ENCODE measurements around the gene LHX3. TPM values are rescaled to one million over a fixed set of nuclear protein-coding genes. Genes with fewer than 3 reads are reported as not detected.

LHX3 gene
- total and polyA plus RNA-seq, 2 donors (not counting 1 experiment from before 2014, with no cell fraction given), result 0.07 to 0.30 TPM

- no peak for TF ChIP-seq EZH2 (IDR thresholded peaks at IDR 0.05; ENCODE audit: borderline replicate concordance, insufficient read depth, low read depth, low read length, poor library complexity, severe bottlenecking)
- no peak for TF ChIP-seq CTCF (IDR thresholded peaks at IDR 0.05)
- ChIA-PET POLR2A (interaction anchor here (0.7 kb wide), 2 partner anchors 19 to 29 kb away, joined by 3 read pairs; no protein-coding TSS in a partner anchor), CTCF (interaction anchor here (1.5 to 8.5 kb wide), 6 partner anchors 10 to 73 kb away, joined by 3 to 102 read pairs (median 10); no protein-coding TSS in a partner anchor)
- H3K4me3 ChIP-seq (ENCODE audit: control extremely low read depth in 1 of 5, extremely low read depth in 1 of 5, insufficient read depth in 1 of 5, low read depth in 2 of 5, low read length in 4 of 5), result peak overlapping the region; percentile 66 to 97 (median 90)
- peaks cover 62% of the 10 kb centered on the region for H3K4me1 Mint-ChIP-seq
- peaks cover 2 to 15% of the 10 kb centered on the region in 2 experiments for H3K36me3 ChIP-seq (replicated peaks in 1 of 2; ENCODE audit: control extremely low read depth in 1 of 2, control insufficient read depth in 1 of 2, extremely low read depth in 1 of 2, insufficient read depth in 2 of 2, low read length in 1 of 2)
- H3K4me3 Mint-ChIP-seq, result peak overlapping the region; percentile 94
- intact Hi-C loops (cut with micrococcal nuclease), result loop anchor here (1.0 to 10.0 kb wide), 4 partner anchors 19 to 280 kb away; partner anchors contain the start of genes SNAPC4, TMEM250 and UBAC1
- H3K27me3 ChIP-seq (replicated peaks in 1 of 4; ENCODE audit: control extremely low read depth in 1 of 4, control insufficient read depth in 3 of 4, insufficient read depth in 4 of 4, low read length in 3 of 4), result no peaks in the 10 kb centered on the region
- DNase-seq (peak; percentile 86), ATAC-seq (ENCODE audit: low read depth) (peak; percentile 53)
- peaks cover 56 to 62% of the 10 kb centered on the region in 2 donors for H3K4me1 ChIP-seq (ENCODE audit: control insufficient read depth in 2 of 2, insufficient read depth in 2 of 2, low read length in 2 of 2)
- WGBS (ENCODE audit: insufficient coverage), result 0% methylated on average over 6 of the region's 11 CpGs
- peak overlapping the region; percentile 70 to 83 for H3K27ac ChIP-seq (ENCODE audit: low read length in 2 of 2)
- no peaks in the 10 kb centered on the region for H3K9me3 ChIP-seq (ENCODE audit: control extremely low read depth in 1 of 3, control insufficient read depth in 2 of 3, insufficient read depth in 1 of 3, low read length in 2 of 3)
- H3K9ac ChIP-seq (ENCODE audit: low read length), result peak overlapping the region; percentile 88
- no peaks in the 10 kb centered on the region for H3K27me3 Mint-ChIP-seq
- peaks cover 52% of the 10 kb centered on the region for H3K79me2 ChIP-seq (ENCODE audit: control insufficient read depth, insufficient read depth, low read length)
- no peaks in the 10 kb centered on the region for H3K9me3 Mint-ChIP-seq (ENCODE audit: insufficient read depth)
- peak overlapping the region; percentile 40 for H2AFZ ChIP-seq (ENCODE audit: insufficient read depth, low read depth, low read length, poor library complexity, severe bottlenecking)
- H3K4me2 ChIP-seq (replicated peaks; ENCODE audit: low read depth, low read length, poor library complexity, severe bottlenecking), result peak overlapping the region; percentile 86
- peaks cover 40% of the 10 kb centered on the region for H4K20me1 ChIP-seq (ENCODE audit: control insufficient read depth, insufficient read depth, low read length, poor library complexity, severe bottlenecking)
- peak overlapping the region; percentile 90 for H3K27ac Mint-ChIP-seq
Measured at GRCh38 chr9:136244122-136244968, 39.4 kb upstream of the LHX3 start.

All from B cell (primary cell).